ENCODE measurements around the gene COL8A2. TPM values are rescaled to one million over a fixed set of nuclear protein-coding genes. Genes with fewer than 3 reads are reported as not detected.

The COL8A2 gene
- total RNA-seq, 4 donors from 2014 or later = 2.7 to 6.4 (median 3.7) TPM

DNA sequence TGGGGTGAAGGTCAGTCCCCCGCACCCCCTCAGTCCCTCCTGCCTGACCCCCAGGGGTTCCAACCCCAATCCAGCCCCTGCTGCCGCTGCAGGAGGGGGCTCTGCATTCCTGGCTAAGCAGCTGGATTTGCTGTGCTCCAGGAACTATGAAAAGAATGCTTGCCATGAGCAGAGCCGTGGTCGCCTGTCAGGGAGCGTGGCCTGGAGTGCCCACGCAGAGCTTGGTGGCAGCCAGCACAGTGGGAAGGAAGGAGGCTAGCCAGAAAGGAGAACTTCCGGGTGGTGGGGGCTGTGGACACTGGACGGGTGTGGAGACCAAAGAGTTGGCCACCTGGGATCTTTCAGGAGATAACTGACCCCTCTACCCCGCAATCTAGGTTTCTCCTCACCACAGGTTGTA is 5.6 kb downstream of the COL8A2 start:
- TF ChIP-seq, protein P1, sequence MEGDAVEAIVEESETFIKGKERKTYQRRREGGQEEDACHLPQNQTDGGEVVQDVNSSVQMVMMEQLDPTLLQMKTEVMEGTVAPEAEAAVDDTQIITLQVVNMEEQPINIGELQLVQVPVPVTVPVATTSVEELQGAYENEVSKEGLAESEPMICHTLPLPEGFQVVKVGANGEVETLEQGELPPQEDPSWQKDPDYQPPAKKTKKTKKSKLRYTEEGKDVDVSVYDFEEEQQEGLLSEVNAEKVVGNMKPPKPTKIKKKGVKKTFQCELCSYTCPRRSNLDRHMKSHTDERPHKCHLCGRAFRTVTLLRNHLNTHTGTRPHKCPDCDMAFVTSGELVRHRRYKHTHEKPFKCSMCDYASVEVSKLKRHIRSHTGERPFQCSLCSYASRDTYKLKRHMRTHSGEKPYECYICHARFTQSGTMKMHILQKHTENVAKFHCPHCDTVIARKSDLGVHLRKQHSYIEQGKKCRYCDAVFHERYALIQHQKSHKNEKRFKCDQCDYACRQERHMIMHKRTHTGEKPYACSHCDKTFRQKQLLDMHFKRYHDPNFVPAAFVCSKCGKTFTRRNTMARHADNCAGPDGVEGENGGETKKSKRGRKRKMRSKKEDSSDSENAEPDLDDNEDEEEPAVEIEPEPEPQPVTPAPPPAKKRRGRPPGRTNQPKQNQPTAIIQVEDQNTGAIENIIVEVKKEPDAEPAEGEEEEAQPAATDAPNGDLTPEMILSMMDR (IDR thresholded peaks at IDR 0.05) = no peak
- DNase-seq (ENCODE audit: low spot score) (no peak), ATAC-seq (ENCODE audit: low FRiP score) (no peak)

- no peak for DNase-seq (ENCODE audit: low spot score)
- TF ChIP-seq, protein P1 (IDR thresholded peaks at IDR 0.05) = no peak
- no peak for ATAC-seq (ENCODE audit: low FRiP score)
These were observed 6.4 kb downstream of the COL8A2 start for GRCh38 chr1:36118447-36119204.

DNA sequence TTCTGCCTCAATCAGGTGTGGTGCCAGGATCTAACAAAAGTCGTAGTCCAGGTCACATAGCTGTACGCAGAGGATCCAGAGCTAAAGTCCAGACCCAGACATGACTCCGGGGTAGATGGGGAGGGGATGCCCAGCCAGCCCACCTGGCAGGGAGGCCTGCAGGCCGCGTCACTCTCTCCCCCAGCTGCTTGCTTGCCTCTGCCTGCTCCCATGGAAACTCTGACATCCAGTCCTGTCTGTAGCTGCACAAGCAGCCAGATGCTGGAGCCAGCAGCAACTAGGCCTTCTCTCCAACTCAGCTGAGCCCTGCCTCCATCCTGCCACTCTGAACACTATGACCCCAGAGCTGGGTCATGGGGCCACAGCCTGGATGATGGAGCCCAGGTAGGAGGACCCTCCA is 8.1 kb downstream of the COL8A2 start:
- TF ChIP-seq, protein P1 (IDR thresholded peaks at IDR 0.05) = no peak
- ATAC-seq (ENCODE audit: low FRiP score) (no peak), DNase-seq (ENCODE audit: low spot score) (no peak)

DNA sequence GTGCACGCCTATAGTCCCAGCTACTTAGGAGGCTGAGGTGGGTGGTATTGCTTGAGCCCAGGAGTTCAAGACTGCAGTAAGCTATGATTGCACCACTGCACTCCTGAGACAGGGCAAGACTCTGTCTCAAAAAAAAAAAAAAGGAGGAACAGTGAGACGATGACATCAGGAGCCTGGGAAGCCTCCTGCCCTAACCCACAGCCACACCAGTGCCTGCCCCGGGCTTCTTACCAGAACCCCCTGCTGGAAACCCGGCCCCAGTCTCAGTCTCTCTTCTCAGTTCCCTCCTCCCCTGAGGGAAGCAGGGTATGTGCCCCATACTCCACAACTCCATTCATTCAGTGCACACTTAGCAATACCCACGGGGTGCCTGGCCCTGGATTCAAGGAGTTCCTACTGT is 9.1 kb downstream of the COL8A2 start:
- no peak for ATAC-seq (ENCODE audit: low FRiP score)
- DNase-seq (ENCODE audit: low spot score) = no peak
- TF ChIP-seq, protein P1 (IDR thresholded peaks at IDR 0.05) = no peak

GRCh38 chr1:36115200-36115669 is 9.8 kb downstream of the COL8A2 start:
- TF ChIP-seq, protein P1 (IDR thresholded peaks at IDR 0.05) = no peak
- DNase-seq (ENCODE audit: low spot score) (no peak), ATAC-seq (ENCODE audit: low FRiP score) (no peak)

GRCh38 chr1:36114371-36114770 is 10.7 kb downstream of the COL8A2 start:
- TF ChIP-seq, protein P1 (IDR thresholded peaks at IDR 0.05) = no peak
- DNase-seq (ENCODE audit: low spot score) (no peak), ATAC-seq (ENCODE audit: low FRiP score) (no peak)

DNA sequence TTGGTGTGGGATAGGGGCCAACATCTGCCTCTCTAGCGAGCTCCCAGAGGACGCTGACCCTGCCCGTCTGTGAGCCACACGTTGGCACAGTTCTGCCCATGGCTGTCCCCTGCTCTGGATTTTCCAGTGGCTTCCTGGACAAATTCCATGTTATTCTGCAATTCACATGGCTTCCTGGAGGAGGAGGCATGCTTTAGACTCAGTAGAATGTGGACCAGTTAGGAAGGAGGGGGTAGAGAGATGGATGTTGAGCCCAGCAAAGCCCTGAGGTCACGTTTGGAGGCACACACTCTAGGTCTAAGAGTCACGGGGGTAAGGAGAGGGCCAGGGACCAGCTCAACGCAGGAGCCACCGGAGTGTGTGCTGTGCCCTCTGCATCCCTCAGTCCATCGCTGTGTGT is 12.2 kb downstream of the COL8A2 start:
- DNase-seq (ENCODE audit: low spot score) (no peak), ATAC-seq (ENCODE audit: low FRiP score) (no peak)
- TF ChIP-seq, protein P1 (IDR thresholded peaks at IDR 0.05) = no peak

Measured in omental fat pad (tissue), 4 donors.